HCT116 (cell line): Measurements from ENCODE around the gene EHF. TPM values are rescaled to one million over a fixed set of nuclear protein-coding genes. Genes with fewer than 3 reads are reported as not detected.

Experiments
- ATAC-seq: fragments of 200-7000 bp; cut with Tn5 transposase; 2 replicates; pipeline ENCODE4 v1.9.1; 2020; ENCODE audit warnings: mild to moderate bottlenecking, moderate library complexity
- BruUV-seq: library from RNA; stranded (reverse); fragments of 400-500 nt; replicated peaks from 2 replicates; lab custom pipeline; 2021; lab: Mats Ljungman, UMichigan
- CTCF ChIA-PET: fragments of 300-600 bp; sonication (Branson Sonifier 250); formaldehyde crosslinking; loops from one replicate; lab custom pipeline; 2021; ENCODE audit warnings: antibody characterized with exemption; lab: Charles Lee
- POLR2A ChIA-PET: fragments of 300-600, 350-600 bp; sonication (Branson Sonifier 250); formaldehyde crosslinking; loops from one replicate; lab custom pipeline; 2021; ENCODE audit warnings: antibody characterized with exemption; lab: Charles Lee
- RAD21 ChIA-PET, 2 experiments: fragments of 300-600 bp; sonication (Branson Sonifier 250); formaldehyde crosslinking; loops; one replicate each; lab custom pipeline; 2023; ENCODE audit warnings: low total read pairs in 2 of 2; ENCODE audit not compliant: uncharacterized antibody in 2 of 2, unreplicated experiment in 2 of 2, low non-redundant PET in 1 of 2; lab: Charles Lee
- DNase-seq: peaks from one replicate; pipeline ENCODE4 v3.0.0-alpha.2; 2010; ENCODE audit warnings: low read depth, low spot score
- H2AFZ ChIP-seq: fragments of 200-600 bp; shearing (Covaris generic), sonication (generic); 2 replicates; pipeline ENCODE4 v1.6.1; 2017; ENCODE audit warnings: low read depth, mixed run types, mixed read lengths, antibody characterized with exemption, low read length; ENCODE audit not compliant: poor library complexity, severe bottlenecking
- H3K27ac ChIP-seq: 2 replicates; pipeline ENCODE4 v1.5.1; 2012; ENCODE audit warnings: low read depth, low read length
- H3K27me3 ChIP-seq: fragments of 200-600 bp; sonication (generic); 2 replicates; pipeline ENCODE4 v1.6.1; 2016; ENCODE audit warnings: mixed run types, low read length, mixed read lengths; ENCODE audit not compliant: insufficient read depth
- H3K36me3 ChIP-seq, 2 experiments: fragments of 200-500 bp in 1 of 2; fragments of 200-600 bp in 1 of 2; sonication (Bioruptor generic) in 1 of 2; sonication (generic) in 1 of 2; 2 replicates each; pipeline versions ENCODE4 v1.5.1 to v1.6.1; 2014 to 2016; ENCODE audit warnings: low read length in 2 of 2, inconsistent platforms in 1 of 2, mixed read lengths in 1 of 2, mixed run types in 1 of 2; ENCODE audit not compliant: insufficient read depth in 2 of 2, control insufficient read depth in 1 of 2
- H3K4me1 ChIP-seq, 2 experiments: fragments of 200-600 bp in 1 of 2; sonication (generic) in 1 of 2; 2 replicates each; pipeline versions ENCODE4 v1.5.1 to v1.6.1; 2012 to 2017; ENCODE audit warnings: low read length in 2 of 2, inconsistent platforms in 1 of 2, mild to moderate bottlenecking in 1 of 2, mixed read lengths in 1 of 2, mixed run types in 1 of 2, moderate library complexity in 1 of 2; ENCODE audit not compliant: insufficient read depth in 2 of 2, control insufficient read depth in 1 of 2
- H3K4me2 ChIP-seq: fragments of 200-600 bp; sonication (generic); 2 replicates; pipeline ENCODE4 v1.6.1; 2017; ENCODE audit warnings: mixed run types, low read length, mixed read lengths
- H3K4me3 ChIP-seq, 2 experiments: fragments of 200-600 bp in 1 of 2; sonication (generic) in 1 of 2; replicated peaks in 1 of 2; 2 replicates each; pipeline ENCODE4 v1.5.1; 2011 to 2016; ENCODE audit warnings: low read length in 2 of 2, control low read depth in 1 of 2, low read depth in 1 of 2, mild to moderate bottlenecking in 1 of 2, mixed read lengths in 1 of 2, mixed run types in 1 of 2
- H3K79me2 ChIP-seq: fragments of 200-600 bp; sonication (generic); 2 replicates; pipeline ENCODE4 v1.6.1; 2017; ENCODE audit warnings: mild to moderate bottlenecking, mixed run types, low read length, moderate library complexity, mixed read lengths; ENCODE audit not compliant: insufficient read depth
- H3K9ac ChIP-seq: fragments of 200-600 bp; sonication (generic); 2 replicates; pipeline ENCODE4 v1.6.1; 2016; ENCODE audit warnings: low read length, mixed read lengths
- H3K9me2 ChIP-seq: fragments of 200-600 bp; sonication (generic), shearing (Covaris generic); 2 replicates; pipeline ENCODE4 v1.6.1; 2017; ENCODE audit warnings: mixed run types, mild to moderate bottlenecking, moderate library complexity; ENCODE audit not compliant: insufficient read depth
- H3K9me3 ChIP-seq, 2 experiments: fragments of 200-500 bp in 1 of 2; fragments of 200-600 bp in 1 of 2; sonication (Bioruptor generic) in 1 of 2; sonication (generic) in 1 of 2; 2 replicates each; pipeline ENCODE4 v1.6.1; 2014 to 2017; ENCODE audit warnings: low read length in 2 of 2, mixed read lengths in 2 of 2, inconsistent platforms in 1 of 2, low read depth in 1 of 2, mild to moderate bottlenecking in 1 of 2, mixed run types in 1 of 2, moderate library complexity in 1 of 2; ENCODE audit not compliant: control insufficient read depth in 1 of 2, insufficient read depth in 1 of 2
- H4K20me1 ChIP-seq: fragments of 200-600 bp; sonication (generic), shearing (Covaris generic); 2 replicates; pipeline ENCODE4 v1.6.1; 2017; ENCODE audit warnings: mixed run types, mild to moderate bottlenecking, moderate library complexity; ENCODE audit not compliant: insufficient read depth
- ATF3 ChIP-seq: IDR thresholded peaks from 2 replicates; pipeline ENCODE4 v1.6.1; 2012
- EGR1 ChIP-seq: IDR thresholded peaks from 2 replicates; pipeline ENCODE4 v1.6.1; 2012; ENCODE audit warnings: low read depth
- EZH2phosphoT487 ChIP-seq: fragments of 200-600 bp; IDR thresholded peaks from 2 replicates; pipeline ENCODE4 v1.6.1; 2018; ENCODE audit warnings: antibody characterized with exemption, borderline replicate concordance
- SIN3A ChIP-seq: IDR thresholded peaks from 2 replicates; pipeline ENCODE4 v1.6.1; 2012; ENCODE audit warnings: low read depth
- SP1 ChIP-seq: IDR thresholded peaks from 2 replicates; pipeline ENCODE4 v1.6.1; 2012; ENCODE audit warnings: low read depth
- SRF ChIP-seq: IDR thresholded peaks from 2 replicates; pipeline ENCODE4 v1.6.1; 2012; ENCODE audit warnings: low read depth
- TCF7L2 ChIP-seq: IDR thresholded peaks from 2 replicates; pipeline ENCODE4 v1.7.0; 2011; ENCODE audit warnings: borderline replicate concordance, inconsistent platforms; ENCODE audit not compliant: insufficient read depth, insufficient read length; ENCODE audit errors: extremely low read depth
- ZFX ChIP-seq: fragments of 450-650 bp; IDR thresholded peaks from 2 replicates; pipeline ENCODE4 v1.6.1; 2017
- intact Hi-C: fragments of 100-400 bp; cut with micrococcal nuclease; formaldehyde crosslinking; loops from 2 replicates; pipeline ENCODE4 v1.10.0; 2022
- total RNA-seq: library from RNA; stranded (reverse); gene quantifications from one replicate; pipeline ENCODE4 v1.2.1, GENCODE V29; 2021; ENCODE audit not compliant: unreplicated experiment
- TF ChIP-seq, protein P1 (sequence below), 3 experiments: fragments of 200-600 bp in 1 of 3; sonication (generic) in 1 of 3; IDR thresholded peaks in 2 of 3; conservative IDR thresholded peaks in 1 of 3; 2 replicates each; pipeline ENCODE4 v1.5.1; 2012 to 2017; ENCODE audit warnings: low read depth in 2 of 3, low read length in 2 of 3, antibody characterized with exemption in 1 of 3, borderline replicate concordance in 1 of 3, control low read depth in 1 of 3, mild to moderate bottlenecking in 1 of 3, mixed read lengths in 1 of 3, mixed run types in 1 of 3, moderate library complexity in 1 of 3; ENCODE audit not compliant: insufficient read depth in 1 of 3

The EHF gene
- total RNA-seq, 1 experiment from 2014 or later: 51.5 TPM

GRCh38 chr11:34634694-34635062 lies 13.8 kb downstream of the EHF start:
- Histone ChIP-seq H3K4me3 (no peak overlapping the region), H3K4me2 (no peak overlapping the region)
- no peak for DNase-seq
- TF ChIP-seq, protein P1, sequence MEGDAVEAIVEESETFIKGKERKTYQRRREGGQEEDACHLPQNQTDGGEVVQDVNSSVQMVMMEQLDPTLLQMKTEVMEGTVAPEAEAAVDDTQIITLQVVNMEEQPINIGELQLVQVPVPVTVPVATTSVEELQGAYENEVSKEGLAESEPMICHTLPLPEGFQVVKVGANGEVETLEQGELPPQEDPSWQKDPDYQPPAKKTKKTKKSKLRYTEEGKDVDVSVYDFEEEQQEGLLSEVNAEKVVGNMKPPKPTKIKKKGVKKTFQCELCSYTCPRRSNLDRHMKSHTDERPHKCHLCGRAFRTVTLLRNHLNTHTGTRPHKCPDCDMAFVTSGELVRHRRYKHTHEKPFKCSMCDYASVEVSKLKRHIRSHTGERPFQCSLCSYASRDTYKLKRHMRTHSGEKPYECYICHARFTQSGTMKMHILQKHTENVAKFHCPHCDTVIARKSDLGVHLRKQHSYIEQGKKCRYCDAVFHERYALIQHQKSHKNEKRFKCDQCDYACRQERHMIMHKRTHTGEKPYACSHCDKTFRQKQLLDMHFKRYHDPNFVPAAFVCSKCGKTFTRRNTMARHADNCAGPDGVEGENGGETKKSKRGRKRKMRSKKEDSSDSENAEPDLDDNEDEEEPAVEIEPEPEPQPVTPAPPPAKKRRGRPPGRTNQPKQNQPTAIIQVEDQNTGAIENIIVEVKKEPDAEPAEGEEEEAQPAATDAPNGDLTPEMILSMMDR (IDR thresholded peaks at IDR 0.05 in 2 of 3, conservative IDR thresholded peaks at IDR 0.05 in 1 of 3; ENCODE audit: borderline replicate concordance in 1 of 3, insufficient read depth in 1 of 3, low read depth in 2 of 3, low read length in 2 of 3): no peak
- TF ChIP-seq ZFX (no peak), ATF3 (no peak), SIN3A (no peak), EGR1 (no peak), EZH2phosphoT487 (no peak), SRF (no peak), TCF7L2 (no peak), SP1 (no peak)
- TF ChIP-seq, all 23 proteins: peak for 0
- ChIA-PET CTCF (interaction anchor here (0.8 kb wide), 1 partner anchor 158 kb away, joined by 3 read pairs; no protein-coding TSS in a partner anchor), RAD21 (interaction anchor here in 1 of 2 experiments (1.1 kb wide), 1 partner anchor 48 kb away, joined by 3 read pairs; no protein-coding TSS in a partner anchor), POLR2A (interaction anchor here (1.0 to 1.2 kb wide), 3 partner anchors 11 to 28 kb away, joined by 3 to 6 read pairs (median 3); partner anchors contain the start of gene EHF)
- no peaks in the 10 kb centered on the region for H3K9me3 ChIP-seq
- no peaks in the 10 kb centered on the region for H3K27me3 ChIP-seq
- no peaks in the 10 kb centered on the region for H3K9me2 ChIP-seq
- no TSS peak for BruUV-seq
- H2AFZ ChIP-seq: no peak overlapping the region
- H3K27ac ChIP-seq: peak overlapping the region; percentile 52; the same call in 1 of the 2 replicates
- H4K20me1 ChIP-seq: no peaks in the 10 kb centered on the region
- H3K36me3 ChIP-seq: no peaks in the 10 kb centered on the region
- H3K4me1 ChIP-seq: peaks cover 31 to 97% of the 10 kb centered on the region in 2 experiments
- peaks cover 95% of the 10 kb centered on the region for H3K79me2 ChIP-seq
- ATAC-seq: no peak
- no peak overlapping the region for H3K9ac ChIP-seq
- intact Hi-C loops: no loop called here
